Skeletal muscle satellite cell (primary cell): Measurements from ENCODE around the gene ELMO1.

Source experiments
- H3K27me3 ChIP-seq: 2 replicates; pipeline ENCODE4 v1.7.0; 2013; ENCODE audit warnings: low read length; ENCODE audit not compliant: control insufficient read depth, insufficient read depth
- H3K36me3 ChIP-seq: 2 replicates; pipeline ENCODE4 v1.7.0; 2013; ENCODE audit warnings: mild to moderate bottlenecking, control low read depth, low read length; ENCODE audit not compliant: insufficient read depth
- H3K4me1 ChIP-seq: 2 replicates; pipeline ENCODE4 v1.7.0; 2013; ENCODE audit warnings: low read length; ENCODE audit not compliant: control insufficient read depth, insufficient read depth
- H3K4me2 ChIP-seq: 2 replicates; pipeline ENCODE4 v1.7.0; 2013; ENCODE audit warnings: mild to moderate bottlenecking, low read length
- H3K4me3 ChIP-seq: 2 replicates; pipeline ENCODE4 v1.7.0; 2013; ENCODE audit warnings: low read length
- H3K9ac ChIP-seq: 2 replicates; pipeline ENCODE4 v1.7.0; 2013; ENCODE audit warnings: mild to moderate bottlenecking, low read depth, low read length, moderate library complexity
- H3K9me3 ChIP-seq: replicated peaks from 2 replicates; pipeline ENCODE4 v1.7.0; 2013; ENCODE audit warnings: mild to moderate bottlenecking, control low read depth, low read length

Gene ELMO1

DNA sequence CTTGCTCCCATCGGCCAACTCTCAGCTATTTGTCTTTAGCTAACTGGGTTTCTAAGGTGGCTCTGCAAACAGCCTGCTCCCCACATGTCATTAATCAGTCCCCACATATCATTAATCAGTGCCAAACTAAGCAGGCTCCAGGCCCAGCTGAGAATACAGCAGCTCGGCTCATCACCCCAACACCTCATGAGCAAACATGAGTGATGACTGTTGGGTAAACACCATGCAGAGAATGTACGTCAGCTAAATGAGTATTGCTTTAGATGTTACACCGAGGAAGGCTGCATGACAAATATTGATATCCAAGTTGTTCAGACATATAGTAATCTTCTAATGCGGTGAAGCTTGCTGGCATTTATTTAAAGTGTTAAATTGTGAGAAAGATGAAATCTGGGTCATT, 536.9 kb downstream of the ELMO1 start:
- Histone ChIP-seq H3K9me3 (no peaks in the 10 kb centered on the region), H3K4me3 (no peak overlapping the region), H3K4me1 (no peaks in the 10 kb centered on the region), H3K4me2 (no peak overlapping the region), H3K9ac (no peak overlapping the region), H3K27me3 (no peaks in the 10 kb centered on the region), H3K36me3 (no peaks in the 10 kb centered on the region)

DNA sequence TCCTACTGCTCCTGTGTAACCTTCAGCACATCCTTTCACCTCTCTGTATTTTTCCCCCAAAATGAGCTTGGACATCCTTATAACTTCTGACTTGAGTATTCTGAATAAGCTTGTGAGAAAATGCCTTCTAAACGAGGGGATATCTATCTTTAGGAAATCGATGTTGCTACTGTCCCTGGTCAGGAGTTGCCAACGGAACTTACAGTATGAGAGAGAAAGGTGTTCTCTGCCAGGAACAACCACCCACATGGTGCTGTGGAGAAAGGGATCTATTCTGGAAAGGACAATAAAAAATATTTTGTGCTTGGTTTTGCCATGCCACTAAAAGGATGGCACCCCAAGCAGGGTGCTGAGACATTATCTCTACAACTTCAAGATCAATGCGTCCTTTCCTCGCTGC, 537.8 kb downstream of the ELMO1 start:
- Histone ChIP-seq H3K27me3 (no peaks in the 10 kb centered on the region), H3K36me3 (no peaks in the 10 kb centered on the region), H3K4me3 (no peak overlapping the region), H3K4me1 (no peaks in the 10 kb centered on the region), H3K9ac (no peak overlapping the region), H3K9me3 (no peaks in the 10 kb centered on the region), H3K4me2 (no peak overlapping the region)

DNA sequence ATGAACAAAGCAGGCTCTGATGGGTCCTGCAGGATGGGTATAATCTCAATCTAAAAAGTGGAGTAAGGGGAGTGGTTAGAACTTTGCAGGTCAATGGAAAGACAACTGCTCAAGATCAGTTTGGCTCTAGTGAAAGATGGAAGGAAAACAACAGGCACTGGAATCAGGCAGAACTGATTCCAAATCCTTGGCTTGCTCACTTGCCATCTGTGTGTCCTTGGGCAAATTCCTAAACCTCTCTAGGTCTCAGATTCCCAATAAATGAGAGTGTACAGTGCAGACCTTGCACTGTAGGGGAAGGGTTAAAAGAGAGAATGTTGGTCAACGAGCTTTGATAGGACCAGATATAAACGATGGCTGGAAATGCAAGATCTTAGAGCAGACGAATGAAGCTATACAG, 538.3 kb downstream of the ELMO1 start:
- no peaks in the 10 kb centered on the region for H3K9me3 ChIP-seq
- H3K9ac ChIP-seq = no peak overlapping the region
- no peaks in the 10 kb centered on the region for H3K36me3 ChIP-seq
- no peaks in the 10 kb centered on the region for H3K4me1 ChIP-seq
- H3K27me3 ChIP-seq = no peaks in the 10 kb centered on the region
- H3K4me2 ChIP-seq = no peak overlapping the region
- H3K4me3 ChIP-seq = no peak overlapping the region

DNA sequence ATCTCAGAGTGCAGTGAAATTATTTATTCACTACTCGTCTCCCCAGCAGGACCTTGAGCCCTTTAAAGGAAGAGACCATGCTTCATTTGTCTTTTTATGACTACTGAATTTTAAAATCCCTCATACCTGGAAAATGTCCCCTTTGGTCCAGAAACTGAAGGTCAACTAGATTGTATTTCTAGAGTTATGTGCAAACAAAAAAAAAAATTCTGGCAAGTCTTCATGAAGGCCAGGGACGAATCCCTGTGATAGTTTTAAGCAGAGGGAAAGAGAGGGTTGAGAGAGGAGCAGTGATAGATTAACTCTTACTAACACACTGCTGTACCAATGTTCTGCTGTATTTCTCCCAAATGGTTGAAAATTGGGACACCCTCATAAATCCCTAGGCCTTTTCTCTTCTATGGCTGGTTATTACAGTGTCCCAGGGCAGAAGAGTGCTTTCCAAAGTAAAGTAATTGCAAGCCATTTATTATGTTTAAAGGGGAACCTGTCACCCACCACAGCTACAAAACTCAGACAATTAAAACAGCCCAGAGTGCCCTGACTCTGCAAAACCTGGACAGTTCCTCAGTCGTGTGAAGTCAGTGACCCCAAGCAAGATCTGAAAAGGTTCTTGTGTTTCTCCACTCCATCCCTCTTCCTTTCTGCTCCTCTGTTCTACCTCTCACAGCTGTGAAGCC, 541.6 kb downstream of the ELMO1 start:
- no peaks in the 10 kb centered on the region for H3K4me1 ChIP-seq
- no peak overlapping the region for H3K9ac ChIP-seq
- no peaks in the 10 kb centered on the region for H3K36me3 ChIP-seq
- H3K27me3 ChIP-seq = no peaks in the 10 kb centered on the region
- H3K4me2 ChIP-seq = no peak overlapping the region
- no peaks in the 10 kb centered on the region for H3K9me3 ChIP-seq
- no peak overlapping the region for H3K4me3 ChIP-seq

DNA sequence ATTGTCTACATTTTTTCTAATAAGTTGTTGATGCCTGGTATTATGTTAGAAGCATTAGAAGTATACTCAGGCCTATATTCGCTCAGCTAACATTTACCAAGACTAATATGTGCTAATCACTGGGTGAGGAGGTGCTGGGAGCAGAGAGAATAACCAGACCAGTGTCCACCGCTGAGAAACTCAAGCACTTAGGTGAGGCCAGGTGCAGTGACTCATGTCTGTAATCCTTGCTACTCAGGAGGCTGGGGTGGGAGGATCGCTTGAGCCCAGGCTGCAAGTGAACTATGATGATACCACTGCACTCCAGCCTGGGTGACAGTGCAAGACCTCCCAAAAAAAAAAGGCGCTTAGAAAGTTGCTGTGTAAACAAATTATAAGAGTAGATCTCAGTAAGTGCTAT, 542.2 kb downstream of the ELMO1 start:
- Histone ChIP-seq H3K9ac (no peak overlapping the region), H3K4me1 (no peaks in the 10 kb centered on the region), H3K27me3 (no peaks in the 10 kb centered on the region), H3K36me3 (no peaks in the 10 kb centered on the region), H3K4me3 (no peak overlapping the region), H3K4me2 (no peak overlapping the region), H3K9me3 (no peaks in the 10 kb centered on the region)

DNA sequence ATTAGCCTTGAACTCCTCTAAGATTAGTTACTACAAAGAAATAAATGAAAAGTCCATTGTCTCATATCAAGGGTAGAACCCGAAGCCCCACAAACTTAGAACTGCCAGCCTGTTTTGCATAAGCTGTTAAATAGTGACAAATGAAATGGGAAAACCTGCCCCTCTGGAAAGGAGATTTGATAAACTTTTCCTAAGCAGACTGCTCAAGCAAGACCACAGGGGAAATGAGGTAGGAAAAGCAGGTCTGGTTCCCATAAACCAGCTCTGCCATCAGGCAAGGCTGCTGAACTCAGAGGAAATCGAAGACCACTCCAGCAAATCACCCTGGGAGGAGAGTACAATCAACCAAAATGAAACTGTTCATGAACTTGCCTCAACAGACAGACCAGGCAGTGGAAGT, 542.8 kb downstream of the ELMO1 start:
- no peaks in the 10 kb centered on the region for H3K36me3 ChIP-seq
- H3K4me3 ChIP-seq = no peak overlapping the region
- H3K9me3 ChIP-seq = no peaks in the 10 kb centered on the region
- H3K9ac ChIP-seq = no peak overlapping the region
- no peaks in the 10 kb centered on the region for H3K27me3 ChIP-seq
- no peaks in the 10 kb centered on the region for H3K4me1 ChIP-seq
- H3K4me2 ChIP-seq = no peak overlapping the region

DNA sequence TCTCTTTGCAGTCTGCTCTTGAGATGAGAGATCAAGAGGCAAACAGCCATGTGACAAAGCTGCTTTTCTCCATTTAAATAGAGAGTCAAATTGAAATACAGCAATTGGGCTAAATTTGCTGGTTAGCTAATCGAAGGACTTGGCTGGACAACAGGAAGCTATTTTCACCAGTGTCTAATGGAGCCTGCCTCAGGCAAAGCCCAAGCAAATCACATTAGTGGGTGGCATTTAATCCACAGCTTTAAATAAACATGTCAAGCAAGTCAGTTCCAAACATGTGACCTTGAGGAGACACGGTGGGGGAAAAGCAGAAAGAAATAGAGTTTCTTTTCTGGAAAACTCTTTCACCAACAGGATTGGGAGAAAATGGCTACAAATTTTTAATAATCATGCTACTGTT, 543.9 kb downstream of the ELMO1 start:
- Histone ChIP-seq H3K36me3 (no peaks in the 10 kb centered on the region), H3K4me1 (no peaks in the 10 kb centered on the region), H3K4me3 (no peak overlapping the region), H3K9me3 (no peaks in the 10 kb centered on the region), H3K9ac (no peak overlapping the region), H3K27me3 (no peaks in the 10 kb centered on the region), H3K4me2 (no peak overlapping the region)

DNA sequence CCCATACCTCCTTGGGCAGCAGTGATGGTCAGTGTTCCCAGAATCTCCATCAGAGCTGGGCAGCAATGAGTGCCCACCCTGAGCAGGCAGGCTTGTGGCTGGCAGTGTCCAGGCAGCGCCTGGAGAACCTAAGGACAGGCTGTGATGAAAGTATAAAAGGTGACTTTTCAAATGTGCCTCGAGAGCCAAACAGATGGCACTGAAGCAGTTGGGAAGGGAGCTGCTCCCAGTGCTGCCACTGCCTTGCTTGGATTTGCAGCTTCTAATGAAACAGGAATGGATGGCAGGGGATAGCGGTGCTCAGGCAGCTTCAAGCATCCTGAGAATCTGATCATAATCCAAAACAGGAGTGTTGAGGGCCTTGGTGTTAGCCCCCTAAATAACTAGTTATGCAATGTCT, 544.6 kb downstream of the ELMO1 start:
- Histone ChIP-seq H3K4me2 (no peak overlapping the region), H3K4me1 (no peaks in the 10 kb centered on the region), H3K9me3 (no peaks in the 10 kb centered on the region), H3K27me3 (no peaks in the 10 kb centered on the region), H3K36me3 (no peaks in the 10 kb centered on the region), H3K4me3 (no peak overlapping the region), H3K9ac (no peak overlapping the region)

DNA sequence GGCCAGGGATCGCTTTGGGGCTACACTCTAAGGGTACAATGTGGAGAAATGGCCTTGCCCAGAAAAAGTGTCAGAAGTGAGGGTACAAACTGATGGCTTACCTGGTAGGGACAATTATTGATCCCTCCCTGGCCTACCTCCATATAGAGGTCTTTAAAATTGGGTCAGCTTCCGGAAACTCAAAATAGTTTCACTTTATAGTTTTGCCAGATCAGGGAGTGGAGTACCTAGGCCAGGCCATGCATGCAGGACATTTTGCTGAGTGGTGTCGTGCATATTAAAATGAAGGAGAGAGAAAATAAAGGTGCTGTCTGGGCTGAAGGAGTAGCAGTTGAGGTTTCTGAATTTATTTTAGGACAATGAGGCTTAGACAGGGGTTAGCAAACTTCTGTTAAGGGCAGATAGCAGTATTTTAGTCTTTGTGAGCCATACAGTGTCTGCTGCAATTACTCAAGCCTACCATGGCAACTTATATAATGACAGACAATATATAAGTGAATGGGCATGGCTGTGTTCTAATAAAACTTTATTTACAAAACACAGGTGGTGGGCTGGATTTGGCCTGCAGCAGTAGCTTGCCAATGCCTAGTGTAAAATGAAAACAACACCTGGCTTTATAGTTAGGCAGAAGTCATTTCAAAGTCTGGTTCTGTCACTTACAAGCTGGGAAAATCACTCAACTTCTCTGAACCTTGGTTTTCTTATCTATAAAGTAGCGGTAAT, 547.5 kb downstream of the ELMO1 start:
- H3K4me1 ChIP-seq = no peaks in the 10 kb centered on the region
- H3K36me3 ChIP-seq = no peaks in the 10 kb centered on the region
- no peak overlapping the region for H3K4me3 ChIP-seq
- H3K9ac ChIP-seq = no peak overlapping the region
- H3K9me3 ChIP-seq = no peaks in the 10 kb centered on the region
- no peaks in the 10 kb centered on the region for H3K27me3 ChIP-seq
- no peak overlapping the region for H3K4me2 ChIP-seq

DNA sequence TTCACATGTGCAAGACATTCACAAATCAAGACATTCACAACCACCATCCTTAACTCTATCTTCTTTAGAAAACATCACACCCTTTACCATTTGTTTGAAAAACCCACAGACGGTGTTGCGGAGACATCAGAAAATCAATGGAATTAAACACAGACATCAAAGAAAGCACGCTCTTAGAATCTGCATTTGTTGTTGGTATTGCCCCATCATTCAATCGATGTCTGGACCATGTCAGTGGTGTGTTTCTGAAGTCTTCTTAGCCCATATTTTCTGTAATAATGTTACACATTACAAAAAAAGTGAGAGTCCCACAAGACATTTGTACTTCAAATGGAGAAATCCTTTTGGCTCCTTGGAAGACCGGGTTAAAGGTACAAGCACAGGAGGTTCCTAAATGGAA, 550.5 kb downstream of the ELMO1 start:
- H3K36me3 ChIP-seq = no peaks in the 10 kb centered on the region
- no peaks in the 10 kb centered on the region for H3K27me3 ChIP-seq
- no peaks in the 10 kb centered on the region for H3K4me1 ChIP-seq
- H3K9me3 ChIP-seq = no peaks in the 10 kb centered on the region
- H3K4me2 ChIP-seq = no peak overlapping the region
- no peak overlapping the region for H3K9ac ChIP-seq
- no peak overlapping the region for H3K4me3 ChIP-seq

DNA sequence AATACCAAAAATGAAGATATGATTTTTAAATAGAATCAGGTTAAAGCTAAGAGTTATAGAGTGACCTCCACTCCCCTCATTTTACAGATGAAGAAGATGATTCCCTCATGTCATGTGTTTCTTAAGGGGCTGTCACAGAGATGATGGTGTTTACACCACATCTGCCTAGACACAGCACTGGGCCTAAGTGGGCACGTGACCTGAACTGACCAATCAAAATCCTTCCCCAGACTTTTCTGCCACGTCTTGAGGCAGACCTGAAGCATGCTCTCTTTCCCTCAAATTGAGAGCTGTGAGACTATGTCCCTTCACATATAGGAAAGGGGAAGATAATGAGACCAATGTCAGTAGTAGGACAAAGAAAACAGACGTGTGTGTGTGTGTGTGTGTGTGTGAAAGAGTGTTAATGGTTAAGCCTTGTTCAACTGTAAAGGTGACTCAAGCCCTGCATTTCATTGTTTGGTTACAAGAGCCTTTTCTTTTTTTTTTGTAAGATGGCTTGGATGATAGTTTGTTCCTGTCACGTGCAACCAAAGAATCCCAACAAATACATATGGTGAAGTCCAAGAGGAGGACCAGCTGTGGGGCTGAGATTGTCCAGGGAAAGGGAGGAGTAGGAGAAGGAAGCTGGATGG, 551.6 kb downstream of the ELMO1 start:
- Histone ChIP-seq H3K36me3 (no peaks in the 10 kb centered on the region), H3K4me2 (no peak overlapping the region), H3K4me3 (no peak overlapping the region), H3K4me1 (no peaks in the 10 kb centered on the region), H3K27me3 (no peaks in the 10 kb centered on the region), H3K9me3 (no peaks in the 10 kb centered on the region), H3K9ac (no peak overlapping the region)

DNA sequence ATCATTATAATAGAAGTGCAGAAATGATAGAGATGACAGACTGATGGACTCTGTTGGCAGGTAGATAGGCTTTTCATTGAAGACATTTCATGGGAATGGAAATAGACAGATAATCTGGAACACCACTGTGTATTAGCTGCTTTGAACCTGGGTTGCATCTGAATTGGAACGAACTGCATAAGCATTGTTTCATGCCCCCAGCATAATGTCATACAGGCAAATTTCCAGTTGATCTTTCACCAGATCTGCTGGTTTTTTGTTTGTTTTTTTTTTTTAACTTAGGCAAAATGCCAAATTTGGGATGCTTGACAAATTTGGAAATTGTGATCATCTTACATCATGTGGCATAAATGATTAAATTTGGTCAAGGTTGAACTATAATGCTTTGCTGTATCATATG, 552.2 kb downstream of the ELMO1 start:
- Histone ChIP-seq H3K36me3 (no peaks in the 10 kb centered on the region), H3K4me3 (no peak overlapping the region), H3K9ac (no peak overlapping the region), H3K4me2 (no peak overlapping the region), H3K4me1 (no peaks in the 10 kb centered on the region), H3K9me3 (no peaks in the 10 kb centered on the region), H3K27me3 (no peaks in the 10 kb centered on the region)
